Measurements from ENCODE around the gene PIGV. TPM values are rescaled to one million over a fixed set of nuclear protein-coding genes. Genes with fewer than 3 reads are reported as not detected.
A peak's percentile ranks its signal among the peaks of the same experiment; 100 is the strongest.

PIGV gene
- total RNA-seq (2022) = 13.3 and 14.7 TPM in 2 replicates
- Bru-seq, nascent RNA = percentile 64 among the genes with signal in this experiment
- BruChase-seq, experiment 1, labeled RNA remaining after a 6-hour chase = percentile 77 among the genes with signal in this experiment
- BruChase-seq, experiment 2, labeled RNA remaining after a 2-hour chase = percentile 73 among the genes with signal in this experiment
- long read RNA-seq, transcript PIGV-201 (4 exons, 2,367 nt) = major isoform, 12 of 39 reads
- long read RNA-seq, partial matches to known transcripts = 0 of 39 reads
- long read RNA-seq, other reads (novel, unspliced or antisense) = 26 of 39 reads

GRCh38 chr1:26787706-26788514 lies at the start of gene PIGV:
Gene PIGV (plus strand): TSS chr1:26787950. CDS start chr1:26790816, 2,866 bp downstream.
- BruUV-seq (replicated peaks) = no TSS peak
- POLR2A ChIA-PET = interaction anchor here (0.6 to 5.2 kb wide), 26 partner anchors 9 to 584 kb away, joined by 3 to 109 read pairs (median 6); partner anchors contain the start of genes ARID1A and HMGN2
- CTCF ChIA-PET = interaction anchor here (0.6 to 7.1 kb wide), 27 partner anchors 8 to 288 kb away, joined by 3 to 184 read pairs (median 6); no protein-coding TSS in a partner anchor
- peak within 1 kb of the TSS; percentile 100 for H3K27ac Mint-ChIP-seq (ENCODE audit: low read depth, unreplicated experiment)
- no peaks in the 10 kb centered on the region for H3K27me3 Mint-ChIP-seq (ENCODE audit: insufficient read depth, unreplicated experiment)
- no peak for TF ChIP-seq CTCF (IDR thresholded peaks at IDR 0.05; ENCODE audit: unreplicated experiment)
- peaks cover 9% of the 10 kb centered on the region for H3K36me3 Mint-ChIP-seq (ENCODE audit: insufficient read depth, unreplicated experiment)
- H3K4me1 Mint-ChIP-seq (ENCODE audit: insufficient read depth, unreplicated experiment) = peaks cover 44% of the 10 kb centered on the region
- DNase-seq (ENCODE audit: unreplicated experiment) = peak; percentile 79
- H3K9me3 Mint-ChIP-seq (ENCODE audit: unreplicated experiment) = no peaks in the 10 kb centered on the region
- peak within 1 kb of the TSS; percentile 97 for H3K4me3 Mint-ChIP-seq (ENCODE audit: unreplicated experiment)
- intact Hi-C loops (cut with micrococcal nuclease) = loop anchor here (1.0 to 2.0 kb wide), 2 partner anchors 96 to 287 kb away; no protein-coding TSS in a partner anchor

- H3K27me3 Mint-ChIP-seq (ENCODE audit: insufficient read depth, unreplicated experiment) = no peaks in the 10 kb centered on the region
- peaks cover 26% of the 10 kb centered on the region for H3K4me1 Mint-ChIP-seq (ENCODE audit: insufficient read depth, unreplicated experiment)
- BruUV-seq (replicated peaks) = no TSS peak
- TF ChIP-seq CTCF (IDR thresholded peaks at IDR 0.05; ENCODE audit: unreplicated experiment) = no peak
- CTCF ChIA-PET = interaction anchor here (0.6 to 0.8 kb wide), 2 partner anchors 18 to 62 kb away, joined by 3 to 5 read pairs; no protein-coding TSS in a partner anchor
- H3K4me3 Mint-ChIP-seq (ENCODE audit: unreplicated experiment) = no peak overlapping the region
- peaks cover 81% of the 10 kb centered on the region for H3K36me3 Mint-ChIP-seq (ENCODE audit: insufficient read depth, unreplicated experiment)
- no peaks in the 10 kb centered on the region for H3K9me3 Mint-ChIP-seq (ENCODE audit: unreplicated experiment)
- intact Hi-C loops (cut with micrococcal nuclease) = no loop called here
- no peak for DNase-seq (ENCODE audit: unreplicated experiment)
- POLR2A ChIA-PET = interaction anchor here (1.2 to 1.8 kb wide), 2 partner anchors 16 to 47 kb away, joined by 3 to 5 read pairs; no protein-coding TSS in a partner anchor
- H3K27ac Mint-ChIP-seq (ENCODE audit: low read depth, unreplicated experiment) = no peak overlapping the region
Observed at GRCh38 chr1:26739329-26739914, 48.3 kb upstream of the PIGV start.

GRCh38 chr1:26740023-26740634 lies 47.6 kb upstream of the PIGV start:
- BruUV-seq (replicated peaks) = no TSS peak
- POLR2A ChIA-PET = interaction anchor here (0.6 kb wide), 1 partner anchor 10 kb away, joined by 3 read pairs; no protein-coding TSS in a partner anchor
- CTCF ChIA-PET = no interaction called here
- Mint-ChIP-seq H3K27me3 (ENCODE audit: insufficient read depth, unreplicated experiment) (no peaks in the 10 kb centered on the region), H3K27ac (ENCODE audit: low read depth, unreplicated experiment) (no peak overlapping the region), H3K4me1 (ENCODE audit: insufficient read depth, unreplicated experiment) (peaks cover 24% of the 10 kb centered on the region), H3K36me3 (ENCODE audit: insufficient read depth, unreplicated experiment) (peaks cover 75% of the 10 kb centered on the region), H3K4me3 (ENCODE audit: unreplicated experiment) (no peak overlapping the region), H3K9me3 (ENCODE audit: unreplicated experiment) (no peaks in the 10 kb centered on the region)
- no peak for TF ChIP-seq CTCF (IDR thresholded peaks at IDR 0.05; ENCODE audit: unreplicated experiment)
- intact Hi-C loops (cut with micrococcal nuclease) = no loop called here
- DNase-seq (ENCODE audit: unreplicated experiment) = no peak

Data from MCF 10A (cell line).